ENCODE data around the gene MYH6.
"Not testable (repeated sequence)": the region's sequence is repeated elsewhere in the genome, so short reads cannot be mapped to it uniquely, and the experiment has no call there.

- TF ChIP-seq CTCF (IDR thresholded peaks at IDR 0.05; ENCODE audit: low read depth, low read length, missing input control); HNF4G (IDR thresholded peaks at IDR 0.05); SP1 (IDR thresholded peaks at IDR 0.05); EGR1 (IDR thresholded peaks at IDR 0.05; ENCODE audit: low read depth in 2 of 2); ZBTB33 (IDR thresholded peaks at IDR 0.05); ATF3 (IDR thresholded peaks at IDR 0.05); MAX (IDR thresholded peaks at IDR 0.05); RAD21 (IDR thresholded peaks at IDR 0.05); YY1 (IDR thresholded peaks at IDR 0.05); REST (IDR thresholded peaks at IDR 0.05); FOXA1 (IDR thresholded peaks at IDR 0.05): not testable (repeated sequence)
Observed at GRCh38 chr14:23419646-23420045, 11.6 kb upstream of the MYH6 start.

Data from liver (tissue), 3 donors.